ENCODE data around the gene STIM1.
A peak's percentile ranks its signal among the peaks of the same experiment; 100 is the strongest.
"Not testable (repeated sequence)": the region's sequence is repeated elsewhere in the genome, so short reads cannot be mapped to it uniquely, and the experiment has no call there.

STIM1 gene

DNA sequence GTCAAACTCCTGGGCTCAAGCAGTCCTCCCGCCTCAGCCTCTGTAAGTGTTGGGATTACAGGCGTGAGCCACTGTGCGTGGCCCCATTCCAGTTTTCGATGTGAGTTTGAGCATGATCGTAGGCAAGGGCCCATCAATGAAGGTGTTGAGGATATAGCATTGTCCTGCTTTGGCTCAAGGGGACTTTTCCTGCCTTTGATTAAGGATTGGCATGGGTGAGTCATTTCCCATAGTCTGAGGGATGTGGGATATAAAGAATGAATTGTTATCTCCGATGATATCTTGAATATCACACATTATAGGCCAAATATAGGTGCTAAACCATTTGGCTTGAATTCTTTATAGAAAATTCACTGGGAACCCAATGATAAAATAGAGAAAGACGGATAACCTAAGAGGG, 30.4 kb downstream of the STIM1 start:
- DNase-seq (ENCODE audit: low read depth): no peak

DNA sequence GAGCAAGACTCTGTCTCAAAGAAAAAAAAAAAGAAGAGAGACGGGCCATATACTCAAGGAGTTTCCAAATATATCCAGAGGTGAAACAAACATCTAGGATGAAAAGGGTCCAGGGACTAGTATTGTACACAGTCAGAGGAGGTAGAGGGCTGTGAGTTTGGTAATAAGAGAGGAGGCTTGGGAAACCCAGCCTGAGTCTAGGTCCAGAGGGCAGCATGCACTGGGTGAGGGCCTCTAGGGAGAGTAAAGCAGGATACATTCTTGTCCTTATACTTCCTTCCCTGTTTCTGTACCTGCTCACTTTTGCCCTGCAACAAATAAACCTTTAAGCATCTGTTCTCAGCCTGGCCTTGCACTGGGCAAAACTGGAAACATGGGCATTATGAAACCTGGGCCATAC, 31.5 kb downstream of the STIM1 start:
- no peak for DNase-seq (ENCODE audit: low read depth)

DNA sequence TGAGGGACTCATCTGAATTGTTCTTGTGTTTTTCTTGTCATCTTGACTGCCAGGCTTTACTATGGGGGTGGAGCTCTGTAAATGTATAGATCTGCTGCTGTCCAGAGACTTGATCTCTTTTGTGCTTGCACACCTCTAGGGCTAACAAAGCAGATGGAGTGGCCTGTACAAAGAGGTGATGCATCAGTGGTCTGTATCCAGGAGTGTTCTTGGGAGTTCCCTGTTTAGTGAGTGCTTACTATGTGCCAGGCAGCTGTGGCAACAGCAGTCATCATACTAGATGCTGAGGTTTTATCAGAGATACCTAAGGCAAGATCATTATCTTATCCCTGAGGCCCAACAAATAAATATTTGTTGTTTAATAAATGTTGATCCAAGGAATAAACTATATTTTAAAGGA, 33.4 kb downstream of the STIM1 start:
- DNase-seq (ENCODE audit: low read depth): no peak

DNA sequence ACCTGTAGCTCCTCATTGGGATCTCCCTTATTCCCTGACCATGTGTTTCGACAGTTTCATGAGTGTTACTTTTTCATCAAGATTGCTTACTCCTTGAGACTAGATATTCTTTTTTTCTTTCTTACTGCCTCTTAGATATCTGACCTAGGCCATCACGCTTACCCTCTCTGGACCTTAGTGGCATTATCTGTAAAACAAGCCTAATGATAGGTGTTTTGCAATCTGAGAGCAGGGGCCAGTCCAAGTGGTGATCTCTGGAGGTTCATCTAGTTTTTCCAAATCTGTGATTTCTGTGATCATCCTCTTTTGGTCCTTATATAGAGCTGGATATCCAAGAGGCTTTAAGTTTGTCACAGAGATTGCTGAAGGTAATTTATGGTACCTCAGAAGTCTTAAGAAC, 34.5 kb downstream of the STIM1 start:
- no peak for DNase-seq (ENCODE audit: low read depth)

DNA sequence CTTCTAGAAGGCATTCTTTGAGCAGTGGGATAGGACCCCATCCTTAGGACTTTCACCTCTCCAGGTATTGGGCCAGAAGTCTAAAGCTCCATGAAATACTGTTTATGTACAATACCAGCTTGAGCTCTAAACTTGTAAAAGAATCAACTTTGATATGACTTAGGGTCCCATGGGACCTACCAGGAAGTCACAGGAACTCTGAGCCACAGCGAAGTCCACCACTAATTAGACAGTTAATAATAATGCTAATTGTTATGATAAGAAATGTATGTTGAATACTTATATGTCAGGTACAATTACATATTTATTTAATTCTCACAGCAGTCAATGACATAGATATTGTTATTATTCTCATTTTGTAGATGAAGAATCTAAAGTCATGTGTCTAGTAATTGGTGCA, 35.3 kb downstream of the STIM1 start:
- no peak for DNase-seq (ENCODE audit: low read depth)

DNA sequence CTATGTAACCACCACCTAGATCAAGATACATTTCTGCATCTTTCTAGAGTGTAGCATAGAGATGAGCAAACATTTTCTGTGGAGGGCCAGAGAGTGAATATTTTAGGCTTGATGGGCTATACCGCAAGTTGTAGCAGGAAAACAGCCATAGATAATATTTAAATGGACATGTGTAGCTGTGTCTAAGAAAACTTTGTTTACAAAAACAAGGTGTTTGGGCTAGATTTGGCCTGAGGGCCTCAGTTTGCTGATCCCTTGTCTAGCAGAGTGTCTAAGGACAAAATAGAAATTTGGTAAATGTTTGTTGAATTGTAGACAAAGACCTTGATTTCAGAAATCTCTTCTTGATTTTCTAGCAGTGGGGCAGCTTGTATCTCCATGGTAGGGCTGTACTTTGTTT, 36.3 kb downstream of the STIM1 start:
- no peak for DNase-seq (ENCODE audit: low read depth)

DNA sequence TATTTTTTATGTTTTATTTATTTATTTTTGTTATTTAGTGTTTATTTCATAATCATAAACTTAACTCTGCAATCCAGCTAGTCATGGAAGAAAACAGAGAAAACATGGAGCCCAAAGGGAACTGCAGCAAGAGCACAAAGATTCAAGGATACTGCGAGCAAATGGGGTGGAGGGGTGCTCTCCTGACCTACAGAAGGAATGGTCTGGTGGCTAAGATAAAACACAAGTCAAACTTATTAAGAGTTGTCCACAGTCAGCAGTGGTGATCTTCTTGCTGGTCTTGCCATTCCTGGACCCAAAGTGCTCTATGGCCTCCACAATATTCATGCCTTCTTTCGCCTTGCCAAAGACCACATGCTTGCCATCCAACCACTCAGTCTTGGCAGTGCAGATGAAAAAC, 36.7 kb downstream of the STIM1 start:
- DNase-seq (ENCODE audit: low read depth): no peak

DNA sequence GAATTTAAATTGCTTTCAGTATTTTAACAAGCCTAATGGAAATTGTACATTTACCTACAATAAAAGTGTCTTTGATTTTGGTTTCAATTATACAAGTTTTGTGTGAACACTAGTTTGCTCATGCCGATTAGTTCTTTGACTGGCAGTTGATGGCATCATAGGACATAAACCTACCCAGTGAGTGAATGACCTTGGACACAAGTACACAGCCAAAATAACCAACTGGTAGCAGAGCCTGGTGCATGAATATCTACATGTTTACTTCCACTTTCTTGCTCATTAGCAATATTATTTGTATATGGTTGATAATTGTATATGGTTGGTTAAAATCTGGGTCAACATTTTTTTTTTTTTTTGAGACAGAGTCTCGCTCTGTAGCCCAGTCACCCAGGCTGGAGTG, 37.8 kb downstream of the STIM1 start:
- DNase-seq (ENCODE audit: low read depth): no peak

DNA sequence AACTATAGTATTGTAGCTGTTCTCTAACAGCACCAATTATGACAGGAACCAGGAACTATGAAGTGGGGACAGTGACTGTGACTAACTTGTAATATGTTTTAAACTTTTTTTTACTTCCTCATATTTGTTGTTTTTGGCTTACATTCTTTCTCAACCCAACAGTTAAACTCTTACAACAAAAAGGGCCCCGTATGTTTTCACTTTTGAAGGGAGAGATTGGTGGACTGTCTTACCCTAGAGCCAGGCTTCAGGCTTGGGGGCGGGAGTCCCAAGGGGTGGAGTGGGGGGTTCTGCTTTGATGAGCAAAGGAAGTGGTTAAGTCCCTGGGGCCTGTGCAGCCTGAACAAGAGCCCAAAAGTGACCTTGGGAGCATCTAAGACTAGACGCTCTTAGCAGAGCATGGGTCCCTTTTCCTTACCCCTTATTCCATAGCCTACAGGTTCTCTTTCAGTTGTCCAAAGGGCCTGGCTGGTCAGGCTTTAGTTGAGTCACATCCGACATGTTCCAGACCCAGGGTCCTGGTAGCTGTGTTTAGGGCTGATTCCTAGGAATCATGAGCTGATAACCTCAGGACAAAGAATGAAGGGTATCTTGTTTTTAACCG, 38.8 kb downstream of the STIM1 start:
- DNase-seq (ENCODE audit: low read depth): peak; percentile 30

DNA sequence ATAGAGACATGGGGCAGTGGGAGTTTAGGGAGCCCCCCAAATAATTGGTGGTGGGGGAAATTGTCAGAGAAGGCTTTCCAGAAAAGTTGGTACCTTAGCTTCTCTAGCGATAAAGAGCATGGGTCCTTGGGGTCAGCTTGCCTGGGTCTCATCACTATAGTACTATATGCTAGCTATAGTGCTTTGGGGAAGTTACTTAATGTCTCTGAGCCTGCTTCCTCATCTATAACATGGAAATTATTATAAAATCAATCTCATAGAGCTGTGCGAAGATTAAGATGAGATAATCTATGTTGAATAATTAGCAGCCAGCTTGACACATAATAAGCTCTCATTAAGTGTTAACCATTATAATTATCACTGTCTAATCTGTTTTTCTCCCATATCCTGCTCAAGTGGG, 41.2 kb downstream of the STIM1 start:
- DNase-seq (ENCODE audit: low read depth): no peak

DNA sequence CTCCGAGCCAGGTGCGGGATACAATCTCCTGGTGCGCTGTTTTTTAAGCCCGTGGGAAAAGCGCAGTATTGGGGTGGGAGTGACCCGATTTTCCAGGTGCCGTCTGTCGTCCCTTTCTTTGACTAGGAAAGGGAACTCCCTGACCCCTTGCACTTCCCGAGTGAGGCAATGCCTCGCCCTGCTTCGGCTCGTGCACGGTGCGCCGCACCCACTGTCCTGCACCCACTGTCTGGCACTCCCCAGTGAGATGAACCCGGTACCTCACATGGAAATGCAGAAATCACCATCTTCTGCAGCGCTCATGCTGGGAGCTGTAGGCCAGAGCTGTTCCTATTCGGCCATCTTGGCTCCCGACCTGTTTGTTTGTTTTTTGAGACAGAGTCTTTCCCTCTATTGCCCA, 44.8 kb downstream of the STIM1 start:
- not testable (repeated sequence) for DNase-seq (ENCODE audit: low read depth)

DNA sequence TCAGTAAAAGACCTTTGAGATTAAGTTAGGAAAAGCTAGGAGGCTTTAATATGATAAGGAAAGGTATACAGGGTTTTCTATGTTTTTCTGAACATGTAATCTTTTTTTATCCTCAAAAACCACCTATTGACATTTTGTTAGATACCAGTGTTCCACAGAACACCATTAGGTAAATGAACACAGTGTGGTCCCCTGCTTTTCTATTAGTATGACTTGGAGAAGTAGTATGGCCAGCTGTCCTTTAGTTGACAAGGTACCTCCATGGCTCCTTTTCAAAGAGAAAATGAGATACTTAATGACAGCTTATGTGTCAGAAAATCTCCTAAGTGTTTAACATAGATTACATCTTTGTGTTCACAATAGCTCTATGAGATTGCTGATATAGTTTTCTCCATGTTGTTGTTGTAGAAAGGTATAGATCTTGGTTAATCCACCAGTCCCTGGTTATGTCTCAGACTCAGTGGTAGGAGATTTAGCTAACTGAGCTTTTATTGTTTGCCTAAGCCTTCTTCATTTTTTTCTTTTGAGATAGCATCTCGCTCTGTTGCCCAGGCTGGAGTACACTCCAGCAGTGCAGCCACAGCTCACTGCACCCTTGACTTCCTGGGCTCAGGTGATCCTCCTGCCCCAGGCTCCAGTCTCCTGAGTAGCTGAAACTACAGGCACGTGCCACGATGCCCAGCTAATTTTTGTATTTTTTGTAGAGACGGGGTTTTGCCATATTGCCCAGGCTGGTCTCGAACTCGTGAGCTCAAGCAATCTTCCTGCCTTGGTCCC, 46.0 kb downstream of the STIM1 start:
- no peak for DNase-seq (ENCODE audit: low read depth)

DNA sequence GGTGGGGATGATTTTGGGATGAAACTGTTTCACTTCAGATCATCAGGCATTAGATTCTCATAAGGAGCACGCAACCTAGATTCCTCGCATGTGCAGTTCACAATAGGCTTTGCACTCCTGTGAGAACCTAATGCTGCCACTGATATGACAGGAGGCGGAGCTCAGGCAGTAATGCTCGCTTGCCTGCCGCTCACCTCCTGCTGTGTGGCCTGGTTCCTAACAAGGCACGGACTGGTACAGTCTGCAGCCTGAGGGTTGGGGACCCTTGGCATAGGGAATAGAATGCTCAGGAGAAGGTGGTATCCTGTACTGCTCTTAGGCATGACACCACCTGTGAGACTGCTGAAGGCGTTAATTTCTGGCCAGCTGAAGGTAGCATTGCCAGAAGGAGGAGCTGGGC, 47.0 kb downstream of the STIM1 start:
- no peak for DNase-seq (ENCODE audit: low read depth)

DNA sequence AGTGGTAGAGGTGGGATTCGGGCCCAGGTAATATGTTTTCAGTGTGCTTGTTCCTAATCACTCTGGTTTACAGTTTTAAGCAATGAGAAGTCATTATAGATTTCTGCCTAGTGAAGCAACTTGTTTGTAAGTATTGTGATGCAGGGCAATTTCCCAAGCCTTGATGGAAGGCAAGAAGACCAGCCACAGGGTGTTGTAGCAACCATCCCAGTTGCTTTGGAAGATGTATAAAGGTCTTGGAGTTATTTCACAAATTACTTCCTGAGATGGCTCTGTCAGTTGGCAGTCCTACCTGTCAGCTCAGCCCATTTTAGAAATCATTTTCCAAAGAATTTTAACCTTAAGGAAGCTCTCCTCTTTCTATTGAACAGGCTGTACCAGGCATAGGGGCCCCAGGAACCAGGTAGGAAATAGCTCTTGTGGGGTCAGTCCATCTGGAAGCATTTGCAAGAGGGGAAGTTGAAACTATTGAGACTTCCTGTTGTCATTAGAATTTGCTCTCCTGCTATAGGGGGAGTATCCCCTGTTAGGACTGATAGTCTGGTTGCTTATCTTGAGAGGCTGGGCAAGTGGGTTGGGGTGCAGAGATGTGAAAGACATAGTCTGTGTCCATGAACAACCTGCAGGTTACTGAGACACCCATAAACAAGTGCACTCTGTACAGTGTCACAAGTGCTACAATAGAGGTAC, 47.9 kb downstream of the STIM1 start:
- peak; percentile 74 for DNase-seq (ENCODE audit: low read depth)

DNA sequence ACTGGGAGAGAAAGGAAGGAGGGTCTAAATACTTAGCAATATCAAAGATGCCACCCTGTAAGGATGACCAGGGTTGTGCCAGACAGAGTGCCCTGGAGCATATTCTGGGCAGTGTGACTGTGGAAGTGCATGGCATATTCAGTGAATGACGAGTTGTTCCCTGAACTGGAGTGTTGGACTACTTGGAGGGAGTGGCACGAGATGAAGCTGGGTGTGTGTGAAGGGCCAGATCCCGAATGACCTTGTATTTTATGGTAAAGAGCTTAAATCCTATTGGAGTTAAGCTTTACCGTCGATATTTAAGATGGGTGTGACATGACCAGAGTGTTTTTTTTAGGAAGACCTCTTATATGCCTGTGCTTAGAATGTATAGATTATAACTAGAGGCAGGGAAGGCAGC, 48.8 kb downstream of the STIM1 start:
- no peak for DNase-seq (ENCODE audit: low read depth)

DNA sequence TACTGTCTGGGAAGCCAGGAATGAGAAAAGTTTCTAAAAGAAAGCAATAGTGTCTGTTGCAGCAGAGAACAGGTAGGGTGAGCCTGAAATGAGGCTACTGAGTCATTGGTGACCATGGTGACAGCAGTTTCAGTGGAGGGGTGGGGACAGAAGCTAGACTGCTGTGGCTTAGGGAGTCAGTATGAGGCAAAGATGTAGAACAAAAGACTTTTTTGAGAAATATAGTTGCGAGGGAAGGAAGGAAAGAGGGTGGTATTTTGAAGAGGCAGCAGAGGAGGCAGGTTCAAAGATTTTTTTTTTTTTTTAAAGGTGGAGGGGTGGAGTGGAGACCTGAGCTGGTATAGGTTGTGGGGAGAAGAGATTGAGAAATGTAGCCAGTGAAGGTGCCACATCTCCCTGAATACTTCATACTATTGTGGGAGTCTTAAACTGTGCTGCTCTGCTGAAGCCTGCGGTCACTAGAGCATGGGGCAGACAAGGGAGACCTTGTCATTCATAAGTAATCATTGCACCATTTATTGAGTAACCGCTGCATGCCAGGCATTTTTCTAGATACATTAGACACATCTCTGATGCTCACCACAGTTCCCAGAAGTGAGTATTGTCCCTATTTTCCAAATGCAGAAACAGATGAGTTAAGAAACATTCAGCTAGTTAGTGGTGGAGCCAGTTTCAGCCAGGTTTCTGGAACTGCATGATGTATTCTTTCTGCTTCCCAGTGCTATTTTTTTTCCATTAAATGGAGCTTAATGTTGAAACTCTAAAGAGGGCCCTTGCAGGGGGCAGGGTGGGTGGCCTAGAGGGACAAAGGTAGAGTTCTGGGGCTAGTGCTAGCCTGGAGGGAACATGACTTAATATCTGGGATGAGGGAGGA, 49.9 kb downstream of the STIM1 start:
- peak; percentile 94 for DNase-seq (ENCODE audit: low read depth)

DNA sequence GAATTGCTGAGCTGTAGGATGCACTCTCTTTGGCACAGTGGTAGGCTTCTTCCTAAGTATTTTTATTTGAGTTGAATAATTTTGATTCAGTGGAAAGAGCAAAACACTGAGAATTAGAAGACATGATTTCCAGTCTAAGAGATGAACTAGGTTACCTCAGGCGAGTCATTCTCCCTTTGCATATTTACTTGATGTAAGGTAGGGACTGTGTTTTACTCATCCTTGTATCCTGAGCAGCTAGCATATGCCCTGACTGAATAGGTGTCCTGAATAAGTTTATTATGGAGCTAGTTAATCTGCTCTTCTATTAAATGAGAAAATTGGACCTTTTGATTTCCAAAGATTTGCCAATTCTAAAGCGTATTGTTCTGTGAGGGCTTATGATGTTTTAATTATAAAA, 50.7 kb downstream of the STIM1 start:
- no peak for DNase-seq (ENCODE audit: low read depth)

DNA sequence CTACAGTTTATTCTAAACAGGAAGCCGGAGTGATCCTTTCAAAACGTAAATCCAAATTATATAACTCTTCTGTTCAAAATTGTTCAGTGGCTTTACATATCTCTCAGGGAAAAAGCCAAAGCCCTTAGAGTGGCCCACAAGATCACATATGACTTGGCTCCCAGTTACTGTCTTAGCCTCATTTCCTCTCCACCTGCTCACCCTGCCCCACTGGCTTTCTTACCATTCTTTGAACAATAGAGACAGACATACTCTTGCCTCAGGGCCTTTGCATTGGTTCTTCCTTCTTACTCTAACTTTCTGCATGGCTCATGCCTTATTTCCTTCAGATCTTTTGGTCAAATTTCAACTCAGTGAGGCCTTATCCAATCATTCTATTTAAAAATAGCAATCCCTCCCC, 52.1 kb downstream of the STIM1 start:
- DNase-seq (ENCODE audit: low read depth): no peak

DNA sequence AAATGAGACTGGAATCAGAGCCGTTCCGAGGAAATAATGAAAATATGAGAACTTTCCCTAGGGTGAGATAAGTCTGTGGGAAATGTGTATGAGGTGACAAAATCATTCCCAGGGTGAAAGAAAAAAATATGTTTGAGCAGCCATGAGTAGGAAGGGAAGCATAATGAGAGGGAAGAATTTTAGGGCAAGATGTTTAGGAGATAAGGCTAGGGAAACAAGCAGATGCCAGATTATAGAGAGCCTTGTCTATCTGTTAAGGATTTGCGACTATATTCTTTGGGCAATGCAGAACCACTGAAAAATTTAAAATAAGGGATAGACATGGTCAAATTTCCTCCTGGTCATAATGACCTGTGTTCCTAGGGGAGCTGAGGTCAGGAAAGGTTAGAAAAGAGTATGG, 54.4 kb downstream of the STIM1 start:
- DNase-seq (ENCODE audit: low read depth): no peak

DNA sequence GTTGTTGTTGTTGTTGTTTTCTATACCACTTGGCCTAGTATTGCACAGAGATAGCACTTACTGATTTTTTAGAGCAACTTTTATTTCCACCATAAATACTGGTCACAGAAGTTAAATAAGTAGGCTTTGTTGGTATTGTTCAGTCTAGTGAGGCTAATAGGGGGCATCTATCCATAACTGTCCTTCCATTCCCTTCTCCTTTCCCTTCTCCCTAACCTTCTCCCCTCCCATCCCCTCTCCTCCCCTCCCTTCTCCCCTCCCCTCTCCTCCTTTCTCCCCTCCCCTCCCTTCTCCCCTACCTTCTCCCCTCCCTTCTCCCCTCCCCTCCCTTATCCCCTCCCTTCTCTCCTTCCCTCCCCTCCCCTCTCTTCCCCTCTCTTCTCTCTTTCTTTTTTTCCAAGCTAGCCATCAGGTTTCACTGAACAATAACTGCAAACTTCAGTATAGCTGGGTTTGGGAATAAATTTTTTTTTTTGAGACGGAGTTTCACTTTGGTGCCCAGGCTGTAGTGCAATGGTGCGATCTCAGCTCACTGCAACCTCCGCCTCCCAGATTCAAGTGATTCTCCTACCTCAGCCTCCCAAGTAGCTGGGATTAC, 56.5 kb downstream of the STIM1 start:
- DNase-seq (ENCODE audit: low read depth): no peak

DNA sequence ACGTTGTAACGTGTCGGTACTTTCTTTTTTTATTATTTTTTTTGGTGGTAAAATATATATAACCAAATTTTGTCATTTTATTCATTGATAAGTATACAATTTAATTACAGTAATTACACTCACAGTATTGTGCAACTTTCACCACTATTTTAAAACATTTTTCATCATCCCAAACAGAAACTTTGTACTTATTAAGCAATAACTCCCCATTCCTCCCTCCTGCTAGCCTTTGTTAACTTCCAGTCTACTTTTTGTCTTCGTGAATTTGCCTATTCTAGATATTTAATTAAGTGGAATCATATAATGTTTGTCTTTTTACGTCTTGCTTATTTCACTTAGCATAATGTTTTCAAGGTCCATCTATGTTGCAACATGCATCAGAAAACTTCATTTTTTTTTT, 58.5 kb downstream of the STIM1 start:
- DNase-seq (ENCODE audit: low read depth): peak; percentile 52

DNA sequence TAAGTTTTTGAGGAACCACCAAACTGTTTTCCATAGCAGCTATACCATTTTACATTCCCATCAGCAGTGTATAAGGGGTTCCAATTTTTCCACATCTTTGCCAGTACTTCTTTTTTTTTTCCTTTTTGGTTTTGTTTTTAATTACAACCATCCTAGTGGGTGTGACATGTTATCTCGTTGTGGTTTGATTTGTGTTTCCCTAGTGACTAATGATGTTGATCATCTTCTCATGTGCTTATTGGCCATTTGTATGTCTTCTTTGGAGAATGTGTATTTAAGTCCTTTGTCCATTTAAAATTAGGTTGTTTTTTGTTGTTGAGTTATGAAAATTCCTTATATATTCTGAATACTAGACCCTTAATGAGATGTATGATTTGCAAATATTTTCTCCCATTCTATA, 59.3 kb downstream of the STIM1 start:
- no peak for DNase-seq (ENCODE audit: low read depth)

All from fibroblast of gingiva (primary cell).